ENCODE results near the gene TMEM165. TPM values are rescaled to one million over a fixed set of nuclear protein-coding genes. Genes with fewer than 3 reads are reported as not detected.

TMEM165 gene
- polyA plus RNA-seq, 1 donor (not counting 4 experiments of a cell fraction or from before 2014, with no cell fraction given): 132 TPM

DNA sequence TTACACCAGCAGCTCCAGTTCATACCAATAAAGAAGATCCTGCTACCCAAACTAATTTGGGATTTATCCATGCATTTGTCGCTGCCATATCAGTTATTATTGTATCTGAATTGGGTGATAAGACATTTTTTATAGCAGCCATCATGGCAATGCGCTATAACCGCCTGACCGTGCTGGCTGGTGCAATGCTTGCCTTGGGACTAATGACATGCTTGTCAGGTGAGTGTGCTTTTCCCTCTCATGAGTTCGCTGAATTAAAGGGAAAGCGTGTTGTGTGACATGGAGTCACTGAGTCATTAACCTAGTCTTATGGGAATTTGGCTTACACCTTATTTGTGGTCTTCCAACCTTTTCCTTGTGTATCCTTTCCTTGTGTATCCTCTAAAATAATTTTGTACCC, 15.9 kb downstream of the TMEM165 start:
- Histone ChIP-seq H3K4me1 (ENCODE audit: control insufficient read depth, extremely low read depth, insufficient read depth, low read length) (no peaks in the 10 kb centered on the region), H3K4me3 (ENCODE audit: control insufficient read depth in 2 of 3, extremely low read depth in 1 of 3, insufficient read depth in 2 of 3, low read depth in 1 of 3, low read length in 3 of 3) (no peak overlapping the region), H3K36me3 (ENCODE audit: control insufficient read depth in 2 of 2, extremely low read depth in 1 of 2, insufficient read depth in 2 of 2, low read length in 2 of 2) (peaks cover 14 to 15% of the 10 kb centered on the region in 2 experiments), H4K20me1 (ENCODE audit: control insufficient read depth, extremely low read depth, insufficient read depth, low read length) (peaks cover 15% of the 10 kb centered on the region), H3K9ac (ENCODE audit: control insufficient read depth, extremely low read depth, insufficient read depth, low read length) (no peak overlapping the region), H2AFZ (ENCODE audit: control insufficient read depth, low read length) (no peak overlapping the region), H3K79me2 (ENCODE audit: control insufficient read depth, insufficient read depth, low read length) (peaks cover 77% of the 10 kb centered on the region), H3K9me3 (ENCODE audit: control insufficient read depth, low read depth, low read length) (no peaks in the 10 kb centered on the region), H3K9me1 (ENCODE audit: control insufficient read depth, extremely low read depth, insufficient read depth, low read length) (no peaks in the 10 kb centered on the region), H3K4me2 (ENCODE audit: control insufficient read depth, extremely low read depth, insufficient read depth, low read depth, low read length) (no peak overlapping the region), H3K27ac (ENCODE audit: control insufficient read depth, insufficient read depth, low read length) (no peak overlapping the region), H3K27me3 (ENCODE audit: control insufficient read depth, extremely low read depth, insufficient read depth, low read length) (no peaks in the 10 kb centered on the region)
- DNase-seq (ENCODE audit: low read depth, low spot score): no peak
- TF ChIP-seq EZH2 (IDR thresholded peaks at IDR 0.05; ENCODE audit: low read length): no peak
- TF ChIP-seq, protein P1, sequence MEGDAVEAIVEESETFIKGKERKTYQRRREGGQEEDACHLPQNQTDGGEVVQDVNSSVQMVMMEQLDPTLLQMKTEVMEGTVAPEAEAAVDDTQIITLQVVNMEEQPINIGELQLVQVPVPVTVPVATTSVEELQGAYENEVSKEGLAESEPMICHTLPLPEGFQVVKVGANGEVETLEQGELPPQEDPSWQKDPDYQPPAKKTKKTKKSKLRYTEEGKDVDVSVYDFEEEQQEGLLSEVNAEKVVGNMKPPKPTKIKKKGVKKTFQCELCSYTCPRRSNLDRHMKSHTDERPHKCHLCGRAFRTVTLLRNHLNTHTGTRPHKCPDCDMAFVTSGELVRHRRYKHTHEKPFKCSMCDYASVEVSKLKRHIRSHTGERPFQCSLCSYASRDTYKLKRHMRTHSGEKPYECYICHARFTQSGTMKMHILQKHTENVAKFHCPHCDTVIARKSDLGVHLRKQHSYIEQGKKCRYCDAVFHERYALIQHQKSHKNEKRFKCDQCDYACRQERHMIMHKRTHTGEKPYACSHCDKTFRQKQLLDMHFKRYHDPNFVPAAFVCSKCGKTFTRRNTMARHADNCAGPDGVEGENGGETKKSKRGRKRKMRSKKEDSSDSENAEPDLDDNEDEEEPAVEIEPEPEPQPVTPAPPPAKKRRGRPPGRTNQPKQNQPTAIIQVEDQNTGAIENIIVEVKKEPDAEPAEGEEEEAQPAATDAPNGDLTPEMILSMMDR (optimal IDR thresholded peaks at IDR 0.05 in 1 of 3, IDR thresholded peaks at IDR 0.05 in 1 of 3, conservative IDR thresholded peaks at IDR 0.05 in 1 of 3; ENCODE audit: extremely low read depth in 1 of 3, insufficient read depth in 2 of 3, low read length in 3 of 3): no peak
- dilution Hi-C loops (cut with MboI; ENCODE audit: extremely low pct_ligation_motif_present, low sequenced_read_pairs): no loop called here
- FAIRE-seq: no peak

- H3K4me1 ChIP-seq (ENCODE audit: control insufficient read depth, extremely low read depth, insufficient read depth, low read length): no peaks in the 10 kb centered on the region
- no peak overlapping the region for H3K9ac ChIP-seq (ENCODE audit: control insufficient read depth, extremely low read depth, insufficient read depth, low read length)
- FAIRE-seq (no peak), DNase-seq (ENCODE audit: low read depth, low spot score) (no peak)
- no peak overlapping the region for H3K27ac ChIP-seq (ENCODE audit: control insufficient read depth, insufficient read depth, low read length)
- H4K20me1 ChIP-seq (ENCODE audit: control insufficient read depth, extremely low read depth, insufficient read depth, low read length): peaks cover 4% of the 10 kb centered on the region
- H3K36me3 ChIP-seq (ENCODE audit: control insufficient read depth in 2 of 2, extremely low read depth in 1 of 2, insufficient read depth in 2 of 2, low read length in 2 of 2): peaks cover 19 to 32% of the 10 kb centered on the region in 2 experiments
- H3K4me2 ChIP-seq (ENCODE audit: control insufficient read depth, extremely low read depth, insufficient read depth, low read depth, low read length): no peak overlapping the region
- no peak overlapping the region for H3K4me3 ChIP-seq (ENCODE audit: control insufficient read depth in 2 of 3, extremely low read depth in 1 of 3, insufficient read depth in 2 of 3, low read depth in 1 of 3, low read length in 3 of 3)
- TF ChIP-seq EZH2 (IDR thresholded peaks at IDR 0.05; ENCODE audit: low read length): no peak
- TF ChIP-seq, protein P1 (optimal IDR thresholded peaks at IDR 0.05 in 1 of 3, IDR thresholded peaks at IDR 0.05 in 1 of 3, conservative IDR thresholded peaks at IDR 0.05 in 1 of 3; ENCODE audit: extremely low read depth in 1 of 3, insufficient read depth in 2 of 3, low read length in 3 of 3): no peak
- H3K79me2 ChIP-seq (ENCODE audit: control insufficient read depth, insufficient read depth, low read length): peaks cover 36% of the 10 kb centered on the region
- H3K9me3 ChIP-seq (ENCODE audit: control insufficient read depth, low read depth, low read length): no peaks in the 10 kb centered on the region
- H3K9me1 ChIP-seq (ENCODE audit: control insufficient read depth, extremely low read depth, insufficient read depth, low read length): no peaks in the 10 kb centered on the region
- dilution Hi-C loops (cut with MboI; ENCODE audit: extremely low pct_ligation_motif_present, low sequenced_read_pairs): no loop called here
- no peaks in the 10 kb centered on the region for H3K27me3 ChIP-seq (ENCODE audit: control insufficient read depth, extremely low read depth, insufficient read depth, low read length)
- no peak overlapping the region for H2AFZ ChIP-seq (ENCODE audit: control insufficient read depth, low read length)
These were observed 20.4 kb downstream of the TMEM165 start for GRCh38 chr4:55416176-55416575.

All from keratinocyte (primary cell).